ENCODE measurements around the gene KCNK10.

KCNK10 gene

GRCh38 chr14:88325883-88326282, 2.8 kb upstream of the KCNK10 start:
- H3K4me1 ChIP-seq (ENCODE audit: insufficient read depth, low read length, severe bottlenecking): peaks cover 7% of the 10 kb centered on the region
- no peak overlapping the region for H3K4me2 ChIP-seq (ENCODE audit: low read length)
- no peak overlapping the region for H3K9ac ChIP-seq (ENCODE audit: low read length)
- H4K20me1 ChIP-seq (ENCODE audit: insufficient read depth, low read length): no peaks in the 10 kb centered on the region
- no peaks in the 10 kb centered on the region for H3K9me3 ChIP-seq (ENCODE audit: low read length)
- H3K79me2 ChIP-seq (ENCODE audit: insufficient read depth, low read length): no peaks in the 10 kb centered on the region
- no peak overlapping the region for H3K4me3 ChIP-seq (ENCODE audit: low read depth, low read length, poor library complexity, severe bottlenecking)
- no peak overlapping the region for H2AFZ ChIP-seq (ENCODE audit: low read length)
- H3K36me3 ChIP-seq (ENCODE audit: insufficient read depth, low read length): no peaks in the 10 kb centered on the region
- TF ChIP-seq EZH2 (IDR thresholded peaks at IDR 0.05; ENCODE audit: borderline replicate concordance, low read length) (no peak), CTCF (IDR thresholded peaks at IDR 0.05; ENCODE audit: low read length) (no peak)
- H3K9me2 ChIP-seq (ENCODE audit: low read depth, low read length): no peaks in the 10 kb centered on the region
- H3K27me3 ChIP-seq (ENCODE audit: insufficient read depth, low read length): no peaks in the 10 kb centered on the region; the same call in 1 of the 2 replicates
- H3K27ac ChIP-seq (ENCODE audit: low read depth, low read length, poor library complexity, severe bottlenecking): no peak overlapping the region
- no peaks in the 10 kb centered on the region for H3F3A ChIP-seq (ENCODE audit: insufficient read depth, low read length)

DNA sequence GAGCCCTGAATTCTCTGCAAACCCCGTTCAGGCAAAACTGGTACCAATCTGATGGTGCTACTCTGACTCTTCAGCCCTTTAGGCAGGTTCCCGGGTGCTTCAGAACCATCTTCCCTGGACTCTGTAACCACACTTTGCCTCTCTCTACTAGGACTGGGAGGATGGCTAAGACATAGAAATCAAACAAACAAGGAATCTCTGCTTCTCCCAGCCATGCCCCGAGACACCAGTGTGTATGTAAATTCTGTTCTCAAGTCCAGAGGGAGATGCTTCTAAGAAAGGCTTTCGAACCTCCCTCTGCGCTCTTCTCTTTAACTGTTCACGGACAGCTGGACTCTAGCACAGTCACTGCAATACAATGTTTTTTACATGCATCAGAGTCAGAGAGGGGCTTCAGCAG, 1.9 kb upstream of the KCNK10 start:
- Histone ChIP-seq H2AFZ (ENCODE audit: low read length) (no peak overlapping the region), H3K4me1 (ENCODE audit: insufficient read depth, low read length, severe bottlenecking) (peaks cover 7% of the 10 kb centered on the region), H3K9ac (ENCODE audit: low read length) (no peak overlapping the region), H3K4me3 (ENCODE audit: low read depth, low read length, poor library complexity, severe bottlenecking) (no peak overlapping the region), H3K9me3 (ENCODE audit: low read length) (no peaks in the 10 kb centered on the region), H3K9me2 (ENCODE audit: low read depth, low read length) (no peaks in the 10 kb centered on the region), H3K4me2 (ENCODE audit: low read length) (no peak overlapping the region), H4K20me1 (ENCODE audit: insufficient read depth, low read length) (no peaks in the 10 kb centered on the region), H3F3A (ENCODE audit: insufficient read depth, low read length) (no peaks in the 10 kb centered on the region), H3K36me3 (ENCODE audit: insufficient read depth, low read length) (no peaks in the 10 kb centered on the region), H3K27me3 (ENCODE audit: insufficient read depth, low read length) (no peaks in the 10 kb centered on the region; the same call in 1 of the 2 replicates), H3K27ac (ENCODE audit: low read depth, low read length, poor library complexity, severe bottlenecking) (no peak overlapping the region), H3K79me2 (ENCODE audit: insufficient read depth, low read length) (no peaks in the 10 kb centered on the region)
- TF ChIP-seq CTCF (IDR thresholded peaks at IDR 0.05; ENCODE audit: low read length) (no peak), EZH2 (IDR thresholded peaks at IDR 0.05; ENCODE audit: borderline replicate concordance, low read length) (no peak)

DNA sequence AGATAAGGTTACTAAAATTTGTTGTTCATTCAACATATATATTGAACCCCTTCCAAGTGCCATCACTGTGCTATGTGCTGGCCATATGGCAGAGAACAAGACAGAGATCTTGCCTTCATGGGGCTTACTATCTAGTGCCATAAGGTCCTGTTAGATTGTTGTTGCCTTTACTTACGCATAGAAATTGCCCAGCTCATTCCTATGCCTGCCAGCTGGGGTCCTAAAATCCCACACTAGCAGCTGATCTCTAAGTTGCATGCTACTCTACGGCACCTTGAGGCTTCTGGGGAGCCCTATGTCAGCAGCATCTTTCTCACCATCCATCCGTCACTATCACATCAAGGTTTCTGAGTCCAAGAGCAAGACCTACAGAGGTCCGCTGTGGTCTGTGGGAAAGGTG, 1.4 kb upstream of the KCNK10 start:
- Histone ChIP-seq H3K27me3 (ENCODE audit: insufficient read depth, low read length) (no peaks in the 10 kb centered on the region; the same call in 1 of the 2 replicates), H3K4me2 (ENCODE audit: low read length) (0 out of 2 replicates have a peak overlapping the region, but pooled peaks have one; percentile 93)

More for the DNA sequence above, 1.4 kb upstream of the KCNK10 start:
- no peak for TF ChIP-seq CTCF (IDR thresholded peaks at IDR 0.05; ENCODE audit: low read length)
- TF ChIP-seq EZH2 (IDR thresholded peaks at IDR 0.05; ENCODE audit: borderline replicate concordance, low read length): no peak
- H2AFZ ChIP-seq (ENCODE audit: low read length): no peak overlapping the region
- no peak overlapping the region for H3K27ac ChIP-seq (ENCODE audit: low read depth, low read length, poor library complexity, severe bottlenecking)
- H3K9me2 ChIP-seq (ENCODE audit: low read depth, low read length): no peaks in the 10 kb centered on the region
- peaks cover 7% of the 10 kb centered on the region for H3K4me1 ChIP-seq (ENCODE audit: insufficient read depth, low read length, severe bottlenecking)
- no peak overlapping the region for H3K9ac ChIP-seq (ENCODE audit: low read length)
- H3K79me2 ChIP-seq (ENCODE audit: insufficient read depth, low read length): no peaks in the 10 kb centered on the region
- no peaks in the 10 kb centered on the region for H4K20me1 ChIP-seq (ENCODE audit: insufficient read depth, low read length)
- H3F3A ChIP-seq (ENCODE audit: insufficient read depth, low read length): no peaks in the 10 kb centered on the region
- H3K36me3 ChIP-seq (ENCODE audit: insufficient read depth, low read length): no peaks in the 10 kb centered on the region
- peak overlapping the region; percentile 67 for H3K4me3 ChIP-seq (ENCODE audit: low read depth, low read length, poor library complexity, severe bottlenecking)
- no peaks in the 10 kb centered on the region for H3K9me3 ChIP-seq (ENCODE audit: low read length)

All from OCI-LY1 (cell line).